Neural cell (in vitro differentiated cells): ENCODE measurements around the gene THADA. TPM values are rescaled to one million over a fixed set of nuclear protein-coding genes. Genes with fewer than 3 reads are reported as not detected.

ENCODE experiments used
- H2AFZ ChIP-seq: fragments of 200-600, 300-800 bp; sonication (generic), shearing (Covaris generic); 2 replicates; pipeline ENCODE4 v1.6.0; 2014; ENCODE audit warnings: low read depth, mild to moderate bottlenecking, antibody characterized with exemption, low read length, moderate library complexity
- H3F3A ChIP-seq: fragments of 200-600 bp; shearing (Covaris generic); 2 replicates; pipeline ENCODE4 v1.6.1; 2016; ENCODE audit warnings: mild to moderate bottlenecking, moderate library complexity, mixed read lengths, antibody characterized with exemption, low read length; ENCODE audit not compliant: insufficient read depth, poor library complexity, severe bottlenecking
- H3K27ac ChIP-seq: fragments of 200-600, 300-800 bp; sonication (generic), shearing (Covaris generic); 2 replicates; pipeline ENCODE4 v1.5.1; 2014; ENCODE audit warnings: mild to moderate bottlenecking, low read length, moderate library complexity
- H3K27me3 ChIP-seq: fragments of 300-800, 200-600 bp; sonication (generic), shearing (Covaris generic); 2 replicates; pipeline ENCODE4 v1.6.0; 2014; ENCODE audit warnings: mild to moderate bottlenecking, low read depth, low read length, moderate library complexity; ENCODE audit not compliant: insufficient read depth
- H3K36me3 ChIP-seq: fragments of 300-800, 200-600 bp; sonication (generic), shearing (Covaris generic); 2 replicates; pipeline ENCODE4 v1.5.1; 2014; ENCODE audit warnings: mild to moderate bottlenecking, antibody characterized with exemption, low read length, moderate library complexity; ENCODE audit not compliant: insufficient read depth
- H3K4me2 ChIP-seq: fragments of 300-800, 200-600 bp; sonication (generic), shearing (Covaris generic); 2 replicates; pipeline ENCODE4 v1.6.0; 2014; ENCODE audit warnings: mild to moderate bottlenecking, low read length
- H3K4me3 ChIP-seq: fragments of 300-800, 200-600 bp; sonication (generic), shearing (Covaris generic); 2 replicates; pipeline ENCODE4 v1.5.1; 2014; ENCODE audit warnings: mild to moderate bottlenecking, low read length, moderate library complexity
- H3K79me2 ChIP-seq: fragments of 200-600 bp; shearing (Covaris generic); replicated peaks from 2 replicates; pipeline ENCODE4 v1.6.0; 2014; ENCODE audit warnings: mild to moderate bottlenecking, low read length, moderate library complexity; ENCODE audit not compliant: insufficient read depth
- H3K9ac ChIP-seq: fragments of 300-800, 200-600 bp; sonication (generic), shearing (Covaris generic); 2 replicates; pipeline ENCODE4 v1.6.1; 2016; ENCODE audit warnings: mild to moderate bottlenecking, low read length, mixed read lengths
- H3K9me2 ChIP-seq: fragments of 200-600 bp; shearing (Covaris generic); 2 replicates; pipeline ENCODE4 v1.6.1; 2016; ENCODE audit warnings: mild to moderate bottlenecking, low read length, mixed read lengths; ENCODE audit not compliant: insufficient read depth
- H3K9me3 ChIP-seq: fragments of 200-600, 300-800 bp; sonication (generic), shearing (Covaris generic); 2 replicates; pipeline ENCODE4 v1.6.1; 2016; ENCODE audit warnings: mild to moderate bottlenecking, mixed run types, low read length, moderate library complexity, mixed read lengths
- H4K20me1 ChIP-seq: fragments of 200-600 bp; shearing (Covaris generic); 2 replicates; pipeline ENCODE4 v1.6.1; 2016; ENCODE audit warnings: mild to moderate bottlenecking, mixed run types; ENCODE audit not compliant: insufficient read depth
- CTCF ChIP-seq: fragments of 450-650 bp; IDR thresholded peaks from 2 replicates; pipeline ENCODE4 v1.5.1; 2014; ENCODE audit warnings: antibody characterized with exemption, mild to moderate bottlenecking, moderate library complexity; ENCODE audit not compliant: poor library complexity, severe bottlenecking
- EP300 ChIP-seq: fragments of 450-650 bp; conservative IDR thresholded peaks from 2 replicates; pipeline ENCODE4 v1.6.1; 2014; ENCODE audit warnings: antibody characterized with exemption, mild to moderate bottlenecking, moderate library complexity; ENCODE audit not compliant: poor library complexity, severe bottlenecking
- EZH2 ChIP-seq: fragments of 200-600, 300-800 bp; shearing (Covaris generic), sonication (generic); IDR thresholded peaks from 2 replicates; pipeline ENCODE4 v1.6.1; 2014; ENCODE audit warnings: antibody characterized with exemption, low read length, borderline replicate concordance, mild to moderate bottlenecking; ENCODE audit not compliant: insufficient read depth, poor library complexity, severe bottlenecking
- MXI1 ChIP-seq: fragments of 450-650 bp; conservative IDR thresholded peaks from 2 replicates; pipeline ENCODE4 v1.6.1; 2014; ENCODE audit warnings: antibody characterized with exemption, mild to moderate bottlenecking; ENCODE audit not compliant: poor library complexity, severe bottlenecking
- POLR2AphosphoS5 ChIP-seq: IDR thresholded peaks from 2 replicates; pipeline ENCODE4 v1.6.1; 2012
- RAD21 ChIP-seq: fragments of 450-650 bp; conservative IDR thresholded peaks from 2 replicates; pipeline ENCODE4 v1.6.1; 2014; ENCODE audit warnings: antibody characterized with exemption, mild to moderate bottlenecking, moderate library complexity
- SMC3 ChIP-seq: fragments of 450-650 bp; conservative IDR thresholded peaks from 2 replicates; pipeline ENCODE4 v1.6.1; 2014; ENCODE audit warnings: antibody characterized with exemption, mild to moderate bottlenecking, moderate library complexity; ENCODE audit not compliant: poor library complexity
- TAF1 ChIP-seq: IDR thresholded peaks from 2 replicates; pipeline ENCODE4 v1.6.1; 2012; ENCODE audit warnings: low read depth
- polyA plus RNA-seq: library from polyadenylated mRNA; depleted of rRNA; stranded (reverse); fragments of >200 nt; gene quantifications from 2 replicates; pipeline ENCODE4 v1.2.3, GENCODE V29; 2014
- TF ChIP-seq, protein P1 (sequence below): IDR thresholded peaks from 2 replicates; pipeline ENCODE4 v1.6.1; 2012; ENCODE audit warnings: borderline replicate concordance

The THADA gene
- polyA plus RNA-seq, 1 donor from 2014 or later: 8.5 TPM

- H2AFZ ChIP-seq: no peak overlapping the region
- no peak for TF ChIP-seq CTCF
- TF ChIP-seq RAD21: no peak
Measured at GRCh38 chr2:43218702-43219382, 377.0 kb downstream of the THADA start.

GRCh38 chr2:43218155-43218701, 377.6 kb downstream of the THADA start:
- Histone ChIP-seq H3K9me2 (no peaks in the 10 kb centered on the region), H3F3A (no peaks in the 10 kb centered on the region), H3K9me3 (no peaks in the 10 kb centered on the region), H3K36me3 (no peaks in the 10 kb centered on the region), H2AFZ (no peak overlapping the region), H3K4me2 (no peak overlapping the region), H3K27me3 (no peaks in the 10 kb centered on the region), H3K4me3 (no peak overlapping the region), H4K20me1 (no peaks in the 10 kb centered on the region), H3K9ac (no peak overlapping the region), H3K27ac (no peak overlapping the region), H3K79me2 (peaks cover under 1% of the 10 kb centered on the region)
- TF ChIP-seq TAF1 (no peak), POLR2AphosphoS5 (no peak), SMC3 (no peak), EZH2 (no peak), MXI1 (no peak), CTCF (no peak), EP300 (no peak), RAD21 (no peak)
- TF ChIP-seq, protein P1, sequence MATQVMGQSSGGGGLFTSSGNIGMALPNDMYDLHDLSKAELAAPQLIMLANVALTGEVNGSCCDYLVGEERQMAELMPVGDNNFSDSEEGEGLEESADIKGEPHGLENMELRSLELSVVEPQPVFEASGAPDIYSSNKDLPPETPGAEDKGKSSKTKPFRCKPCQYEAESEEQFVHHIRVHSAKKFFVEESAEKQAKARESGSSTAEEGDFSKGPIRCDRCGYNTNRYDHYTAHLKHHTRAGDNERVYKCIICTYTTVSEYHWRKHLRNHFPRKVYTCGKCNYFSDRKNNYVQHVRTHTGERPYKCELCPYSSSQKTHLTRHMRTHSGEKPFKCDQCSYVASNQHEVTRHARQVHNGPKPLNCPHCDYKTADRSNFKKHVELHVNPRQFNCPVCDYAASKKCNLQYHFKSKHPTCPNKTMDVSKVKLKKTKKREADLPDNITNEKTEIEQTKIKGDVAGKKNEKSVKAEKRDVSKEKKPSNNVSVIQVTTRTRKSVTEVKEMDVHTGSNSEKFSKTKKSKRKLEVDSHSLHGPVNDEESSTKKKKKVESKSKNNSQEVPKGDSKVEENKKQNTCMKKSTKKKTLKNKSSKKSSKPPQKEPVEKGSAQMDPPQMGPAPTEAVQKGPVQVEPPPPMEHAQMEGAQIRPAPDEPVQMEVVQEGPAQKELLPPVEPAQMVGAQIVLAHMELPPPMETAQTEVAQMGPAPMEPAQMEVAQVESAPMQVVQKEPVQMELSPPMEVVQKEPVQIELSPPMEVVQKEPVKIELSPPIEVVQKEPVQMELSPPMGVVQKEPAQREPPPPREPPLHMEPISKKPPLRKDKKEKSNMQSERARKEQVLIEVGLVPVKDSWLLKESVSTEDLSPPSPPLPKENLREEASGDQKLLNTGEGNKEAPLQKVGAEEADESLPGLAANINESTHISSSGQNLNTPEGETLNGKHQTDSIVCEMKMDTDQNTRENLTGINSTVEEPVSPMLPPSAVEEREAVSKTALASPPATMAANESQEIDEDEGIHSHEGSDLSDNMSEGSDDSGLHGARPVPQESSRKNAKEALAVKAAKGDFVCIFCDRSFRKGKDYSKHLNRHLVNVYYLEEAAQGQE: no peak

More at GRCh38 chr2:43218702-43219382, 377.0 kb downstream of the THADA start:
- H3K79me2 ChIP-seq: peaks cover 6% of the 10 kb centered on the region
- H3K4me3 ChIP-seq: no peak overlapping the region
- H3K27me3 ChIP-seq: peaks cover 3% of the 10 kb centered on the region
- no peak overlapping the region for H3K9ac ChIP-seq
- no peaks in the 10 kb centered on the region for H4K20me1 ChIP-seq
- no peaks in the 10 kb centered on the region for H3K9me3 ChIP-seq
- peaks cover 3% of the 10 kb centered on the region for H3F3A ChIP-seq
- H3K27ac ChIP-seq: no peak overlapping the region
- no peaks in the 10 kb centered on the region for H3K36me3 ChIP-seq
- H3K4me2 ChIP-seq: no peak overlapping the region
- H3K9me2 ChIP-seq: no peaks in the 10 kb centered on the region
